ENCODE data around the gene FBXL5.
A peak's percentile ranks its signal among the peaks of the same experiment; 100 is the strongest.

DNA sequence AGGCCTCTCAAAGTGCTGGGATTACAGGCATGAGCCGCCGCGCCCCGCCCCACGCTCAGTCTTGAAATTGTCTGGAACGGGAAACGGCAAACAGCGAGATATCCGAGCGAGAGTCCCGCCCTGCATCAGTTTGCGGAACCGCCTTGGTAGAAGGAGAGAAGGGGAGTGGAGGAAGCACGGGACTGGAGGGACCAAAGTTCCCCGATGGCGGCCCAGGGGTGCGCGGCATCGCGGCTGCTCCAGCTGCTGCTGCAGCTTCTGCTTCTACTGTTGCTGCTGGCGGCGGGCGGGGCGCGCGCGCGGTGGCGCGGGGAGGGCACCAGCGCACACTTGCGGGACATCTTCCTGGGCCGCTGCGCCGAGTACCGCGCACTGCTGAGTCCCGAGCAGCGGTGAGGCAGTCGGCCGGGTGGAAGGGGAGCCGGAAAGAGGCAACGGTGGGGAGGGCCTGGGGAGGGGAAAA, 47.8 kb upstream of the FBXL5 start, which contains the start of gene BST1:
- TF ChIP-seq, protein P1, sequence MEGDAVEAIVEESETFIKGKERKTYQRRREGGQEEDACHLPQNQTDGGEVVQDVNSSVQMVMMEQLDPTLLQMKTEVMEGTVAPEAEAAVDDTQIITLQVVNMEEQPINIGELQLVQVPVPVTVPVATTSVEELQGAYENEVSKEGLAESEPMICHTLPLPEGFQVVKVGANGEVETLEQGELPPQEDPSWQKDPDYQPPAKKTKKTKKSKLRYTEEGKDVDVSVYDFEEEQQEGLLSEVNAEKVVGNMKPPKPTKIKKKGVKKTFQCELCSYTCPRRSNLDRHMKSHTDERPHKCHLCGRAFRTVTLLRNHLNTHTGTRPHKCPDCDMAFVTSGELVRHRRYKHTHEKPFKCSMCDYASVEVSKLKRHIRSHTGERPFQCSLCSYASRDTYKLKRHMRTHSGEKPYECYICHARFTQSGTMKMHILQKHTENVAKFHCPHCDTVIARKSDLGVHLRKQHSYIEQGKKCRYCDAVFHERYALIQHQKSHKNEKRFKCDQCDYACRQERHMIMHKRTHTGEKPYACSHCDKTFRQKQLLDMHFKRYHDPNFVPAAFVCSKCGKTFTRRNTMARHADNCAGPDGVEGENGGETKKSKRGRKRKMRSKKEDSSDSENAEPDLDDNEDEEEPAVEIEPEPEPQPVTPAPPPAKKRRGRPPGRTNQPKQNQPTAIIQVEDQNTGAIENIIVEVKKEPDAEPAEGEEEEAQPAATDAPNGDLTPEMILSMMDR (IDR thresholded peaks at IDR 0.05): no peak
- peak; percentile 64 to 76 for TF ChIP-seq POLR2A (IDR thresholded peaks at IDR 0.05)

Measured in Peyer's patch (tissue), 4 donors.